Germinal center (tissue), 1 donor: ENCODE data around the gene C16orf86.

Experiments
- DNase-seq: peaks from one replicate; pipeline ENCODE4 v3.0.0; 2012; ENCODE audit warnings: mixed read lengths, low spot score

C16orf86 gene

GRCh38 chr16:67666559-67667452 lies at the start of gene C16orf86, which contains the start of gene ENKD1:
Gene C16orf86 (plus strand): TSS chr16:67666814. CDS start chr16:67666971, 157 bp downstream.
Gene ENKD1 (minus strand): TSS chr16:67666750. CDS start chr16:67666442, 308 bp downstream.
- peak; percentile 94 for DNase-seq

- DNase-seq, result no peak
Measured at GRCh38 chr16:67628216-67628615, 38.4 kb upstream of the C16orf86 start.

DNA sequence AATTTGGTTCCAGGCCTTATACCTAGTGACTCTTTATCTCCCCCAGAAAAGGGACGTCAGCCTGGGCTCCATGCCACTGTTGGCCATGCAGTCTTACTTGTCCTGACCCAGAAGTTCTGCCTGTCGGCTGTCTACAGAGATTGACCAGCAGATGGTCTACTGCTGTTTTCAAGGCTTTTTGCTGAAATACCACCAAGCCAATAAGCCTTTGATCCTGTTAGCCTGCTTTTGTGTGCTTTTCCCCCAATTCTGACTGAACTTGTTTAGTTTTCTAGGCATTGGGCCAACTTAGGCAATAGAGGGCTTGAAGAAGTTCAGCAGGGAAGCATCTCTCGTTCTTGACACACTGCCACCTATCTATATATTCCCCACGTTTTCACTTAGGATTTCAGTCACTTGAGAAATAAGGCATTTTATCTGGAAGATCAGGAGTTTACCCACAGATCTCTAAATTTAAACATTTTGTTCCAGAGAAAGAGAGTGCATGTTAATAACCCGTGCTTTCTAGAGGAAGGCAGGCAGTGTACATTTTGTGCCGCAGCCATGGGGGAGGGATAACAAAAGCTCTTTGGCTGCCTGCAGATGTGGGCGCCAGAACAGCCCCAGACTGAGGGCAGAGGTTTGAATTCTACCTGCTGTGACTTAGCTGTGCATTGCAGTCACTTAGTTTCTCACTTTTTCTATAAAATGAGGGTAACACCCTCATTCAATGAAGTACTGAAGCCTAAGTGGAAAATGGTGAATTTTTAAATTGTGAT lies 34.0 kb upstream of the C16orf86 start:
- DNase-seq, result no peak

- no peak for DNase-seq
Measured at GRCh38 chr16:67636713-67637112, 29.9 kb upstream of the C16orf86 start.

- DNase-seq, result no peak
Measured at GRCh38 chr16:67637625-67638024, 29.0 kb upstream of the C16orf86 start.

GRCh38 chr16:67641779-67642708 lies 24.6 kb upstream of the C16orf86 start:
- DNase-seq, result no peak

- DNase-seq, result no peak
Measured at GRCh38 chr16:67644038-67644437, 22.6 kb upstream of the C16orf86 start.

GRCh38 chr16:67645397-67646121 lies 21.1 kb upstream of the C16orf86 start:
- no peak for DNase-seq

DNA sequence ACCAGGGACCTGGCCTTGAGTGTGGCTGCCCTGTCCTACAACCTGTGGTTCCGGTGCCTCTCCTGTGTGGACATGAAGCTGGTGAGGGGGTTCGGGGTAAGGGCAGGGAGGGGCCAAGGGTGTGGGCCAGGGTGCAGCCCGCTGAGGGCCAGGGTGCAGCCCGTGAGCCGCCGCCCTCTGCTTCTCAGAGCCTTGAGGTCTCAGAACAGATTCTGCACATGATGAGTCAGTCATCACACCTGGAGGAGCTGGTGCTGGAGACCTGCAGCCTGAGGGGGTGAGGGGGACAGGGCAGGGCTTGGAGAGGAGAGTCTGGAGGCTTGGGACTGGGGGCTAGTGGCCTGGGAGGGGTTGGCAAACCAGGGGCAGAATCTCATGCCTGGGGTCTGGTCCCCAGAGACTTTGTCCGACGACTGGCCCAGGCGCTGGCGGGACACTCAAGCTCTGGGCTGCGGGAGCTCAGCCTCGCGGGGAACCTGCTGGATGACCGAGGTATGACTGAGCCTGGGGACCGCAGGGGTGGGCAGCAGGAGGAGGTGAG lies 19.4 kb upstream of the C16orf86 start:
- no peak for DNase-seq

- no peak for DNase-seq
Measured at GRCh38 chr16:67647681-67648080, 18.9 kb upstream of the C16orf86 start.

GRCh38 chr16:67648088-67648763 lies 18.4 kb upstream of the C16orf86 start:
- DNase-seq, result no peak

DNA sequence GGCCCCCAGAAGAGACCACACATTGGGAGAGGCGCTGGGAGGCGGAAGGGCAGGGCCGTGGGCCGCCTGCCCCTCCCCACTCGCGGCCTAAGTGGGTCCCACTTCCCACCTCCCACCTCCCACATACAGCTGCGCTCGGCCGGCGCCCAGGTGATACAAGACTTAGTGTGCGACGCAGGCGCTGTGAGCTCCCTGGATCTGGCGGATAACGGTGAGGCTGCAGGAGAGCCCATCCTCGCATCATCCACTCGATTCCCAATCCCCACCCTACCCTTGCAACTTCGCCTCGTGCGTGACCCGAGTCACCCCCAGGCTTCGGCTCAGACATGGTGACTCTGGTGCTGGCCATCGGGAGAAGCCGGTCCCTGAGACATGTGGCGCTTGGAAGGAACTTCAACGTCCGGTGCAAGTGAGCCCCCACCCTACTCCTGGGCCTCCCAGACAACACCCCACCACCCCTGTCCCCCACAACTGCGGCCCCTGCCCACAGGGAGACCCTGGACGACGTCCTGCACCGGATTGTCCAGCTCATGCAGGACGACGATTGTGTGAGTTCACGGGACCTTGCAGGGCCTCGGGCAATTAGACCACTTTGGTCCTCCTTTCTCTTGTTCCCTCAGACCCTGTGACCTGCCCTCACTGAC lies 17.7 kb upstream of the C16orf86 start:
- DNase-seq, result no peak

DNA sequence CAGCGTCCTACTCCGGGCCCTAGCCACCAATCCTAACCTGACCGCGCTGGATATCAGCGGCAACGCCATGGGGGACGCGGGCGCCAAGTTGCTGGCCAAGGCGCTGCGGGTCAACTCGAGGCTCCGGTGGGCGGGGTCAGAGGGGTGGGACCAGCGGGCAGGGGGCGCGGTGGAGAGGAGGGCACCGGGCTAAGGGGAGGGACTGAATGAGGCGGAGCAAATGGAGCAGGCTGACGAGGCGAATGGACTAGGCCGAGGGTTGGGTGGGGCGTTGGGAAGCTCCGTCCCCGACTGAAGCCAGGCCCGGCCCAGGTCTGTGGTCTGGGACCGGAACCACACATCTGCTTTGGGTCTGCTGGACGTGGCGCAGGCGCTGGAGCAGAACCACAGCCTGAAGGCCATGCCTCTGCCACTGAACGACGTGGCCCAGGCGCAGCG lies 17.1 kb upstream of the C16orf86 start:
- DNase-seq, result no peak

GRCh38 chr16:67650023-67650422 lies 16.6 kb upstream of the C16orf86 start:
- no peak for DNase-seq

DNA sequence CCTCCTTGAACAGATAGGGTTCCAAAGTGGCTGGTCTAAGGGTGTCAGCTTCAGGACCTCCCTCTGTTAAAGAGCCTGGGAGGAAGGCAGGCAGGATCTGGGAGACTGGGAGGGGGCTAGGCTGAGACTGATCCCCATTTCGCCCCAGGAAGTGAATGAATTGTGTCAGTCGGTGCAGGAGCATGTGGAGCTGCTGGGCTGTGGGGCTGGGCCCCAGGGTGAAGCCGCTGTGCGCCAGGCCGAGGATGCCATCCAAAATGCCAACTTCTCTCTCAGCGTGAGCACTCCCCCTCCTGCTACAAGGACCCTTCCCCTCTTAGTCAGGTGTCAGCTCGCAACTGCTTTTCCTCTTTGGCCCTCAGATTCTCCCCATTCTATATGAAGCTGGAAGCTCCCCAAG lies 15.6 kb upstream of the C16orf86 start:
- no peak for DNase-seq

- no peak for DNase-seq
Measured at GRCh38 chr16:67651847-67652246, 14.8 kb upstream of the C16orf86 start.

- DNase-seq, result no peak
Measured at GRCh38 chr16:67652578-67653127, 14.0 kb upstream of the C16orf86 start.

DNA sequence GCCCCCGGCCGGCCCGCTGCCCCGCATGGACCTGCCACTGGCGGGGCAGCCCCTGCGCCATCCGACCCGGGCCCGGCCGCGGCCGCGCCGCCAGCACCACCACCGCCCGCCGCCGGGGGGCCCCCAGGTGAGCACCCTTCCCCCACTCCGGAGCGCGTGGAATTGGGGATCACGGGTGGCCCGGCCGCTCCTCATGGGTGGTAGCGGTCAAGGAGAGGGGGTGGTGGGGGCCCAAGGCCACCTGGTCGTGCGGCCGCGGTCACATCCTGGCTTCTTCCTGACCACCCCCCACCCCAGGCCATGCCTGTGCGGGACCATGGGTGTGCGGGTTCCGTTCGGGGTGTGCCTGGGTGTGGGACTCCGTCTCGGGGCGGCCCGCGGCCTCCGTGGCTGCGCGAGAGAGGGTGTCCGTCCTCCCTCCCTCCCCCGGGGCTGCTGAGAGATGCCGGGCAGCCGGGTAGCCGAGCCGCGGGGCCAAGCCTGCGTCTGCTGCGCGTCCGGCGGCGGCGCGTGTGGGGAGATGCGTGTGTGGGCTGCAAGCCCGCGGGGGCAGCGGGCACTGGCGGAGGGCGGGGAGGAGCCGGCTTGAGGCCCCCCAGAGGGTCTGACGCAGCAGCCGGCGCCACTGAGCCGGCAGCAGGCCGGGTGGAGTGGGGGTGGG lies 13.4 kb upstream of the C16orf86 start:
- no peak for DNase-seq
